Ishikawa (cell line): ENCODE measurements around the gene AFAP1L1.

Experiments
- CEBPB ChIP-seq: IDR thresholded peaks from 2 replicates; pipeline ENCODE4 v1.6.1; 2012
- EP300 ChIP-seq: IDR thresholded peaks from 2 replicates; pipeline ENCODE4 v1.6.1; 2012; ENCODE audit warnings: borderline replicate concordance
- ZBTB7A ChIP-seq: IDR thresholded peaks from 2 replicates; pipeline ENCODE4 v1.6.1; 2012; ENCODE audit warnings: low read depth

DNA sequence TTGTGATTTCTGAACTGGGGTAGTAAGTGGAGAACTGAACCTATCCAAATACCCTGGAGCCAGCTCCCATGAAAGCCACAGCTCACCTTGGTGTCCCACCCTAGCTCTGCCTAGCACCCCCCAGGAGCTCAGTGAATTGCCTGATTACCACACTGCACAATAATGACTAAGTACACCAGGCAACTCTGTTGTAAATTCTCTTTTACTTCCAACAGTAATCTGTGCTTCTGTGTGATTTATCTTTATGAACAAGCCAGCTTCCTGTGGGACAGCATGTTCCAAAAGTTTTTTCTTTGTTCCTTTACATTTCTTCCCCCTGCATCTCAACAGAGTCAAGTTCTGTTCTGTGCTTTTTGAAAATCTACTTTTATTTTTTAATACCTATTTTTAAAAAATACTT, 51.6 kb downstream of the AFAP1L1 start:
- TF ChIP-seq CEBPB (no peak), EP300 (no peak), ZBTB7A (no peak)
